Measurements from ENCODE around the gene SRP19.

- TF ChIP-seq EZH2 (IDR thresholded peaks at IDR 0.05): no peak
- TF ChIP-seq POLR2AphosphoS5 (IDR thresholded peaks at IDR 0.05; ENCODE audit: borderline replicate concordance, low read depth, low read length): no peak
- TF ChIP-seq FOXP2 (optimal IDR thresholded peaks at IDR 0.05; ENCODE audit: control extremely low read depth, extremely low read length, insufficient read depth): no peak
Measured at GRCh38 chr5:112867411-112867810, 6.3 kb downstream of the SRP19 start.

All from SK-N-MC (cell line).